Stomach smooth muscle (tissue), 2 donors: ENCODE measurements around the gene ZNF229.
"Not testable (repeated sequence)": the region's sequence is repeated elsewhere in the genome, so short reads cannot be mapped to it uniquely, and the experiment has no call there.

ENCODE experiments used
- H3K27ac ChIP-seq: one replicate; pipeline ENCODE4 v1.7.0; 2013; ENCODE audit warnings: mild to moderate bottlenecking, low read length, inconsistent platforms
- H3K27me3 ChIP-seq, 2 donors: one replicate each; pipeline ENCODE4 v1.7.0; 2013; ENCODE audit warnings: low read length in 2 of 2; ENCODE audit not compliant: insufficient read depth in 2 of 2, control insufficient read depth in 1 of 2
- H3K36me3 ChIP-seq, 2 donors: one replicate each; pipeline ENCODE4 v1.7.0; 2013; ENCODE audit warnings: low read length in 2 of 2; ENCODE audit not compliant: control insufficient read depth in 2 of 2, insufficient read depth in 2 of 2
- H3K4me1 ChIP-seq: one replicate; pipeline ENCODE4 v1.7.0; 2013; ENCODE audit warnings: low read length; ENCODE audit not compliant: control insufficient read depth, insufficient read depth
- H3K4me3 ChIP-seq, 2 donors: one replicate each; pipeline ENCODE4 v1.7.0; 2013; ENCODE audit warnings: low read length in 2 of 2
- H3K9ac ChIP-seq, 2 donors: one replicate each; pipeline ENCODE4 v1.7.0; 2013; ENCODE audit warnings: low read length in 2 of 2, mild to moderate bottlenecking in 1 of 2
- H3K9me3 ChIP-seq, 2 donors: one replicate each; pipeline ENCODE4 v1.7.0; 2013; ENCODE audit warnings: low read length in 2 of 2; ENCODE audit not compliant: control insufficient read depth in 2 of 2
- donor health status: healthy.
- donor health status: Pancreatic carcinoma.

Gene ZNF229

GRCh38 chr19:44447916-44448674 lies at the start of gene ZNF229:
Gene ZNF229 (minus strand): TSS chr19:44448472. CDS start chr19:44442847, 5,625 bp downstream.
- Histone ChIP-seq H3K4me3 (peak within 1 kb of the TSS; percentile 92 to 95), H3K36me3 (peaks cover 18 to 25% of the 10 kb centered on the region in 2 donors), H3K4me1 (peaks cover 8% of the 10 kb centered on the region), H3K9me3 (peaks cover 23 to 27% of the 10 kb centered on the region in 2 donors), H3K9ac (peak within 1 kb of the TSS; percentile 62 to 70), H3K27ac (no peak within 1 kb of the TSS), H3K27me3 (no peaks in the 10 kb centered on the region)

GRCh38 chr19:44496711-44497110 lies 48.4 kb upstream of the ZNF229 start:
- Histone ChIP-seq H3K36me3 (peaks cover 42 to 44% of the 10 kb centered on the region in 2 donors), H3K27ac (no peak overlapping the region), H3K9ac (no peak overlapping the region), H3K4me3 (no peak overlapping the region), H3K4me1 (peaks cover 13% of the 10 kb centered on the region), H3K27me3 (no peaks in the 10 kb centered on the region), H3K9me3 (peaks cover 26 to 42% of the 10 kb centered on the region in 2 donors)

- Histone ChIP-seq H3K4me3 (peak overlapping the region in 1 of 2 donors; percentile 45), H3K36me3 (peaks cover 47 to 57% of the 10 kb centered on the region in 2 donors), H3K4me1 (no peaks in the 10 kb centered on the region), H3K9ac (no peak overlapping the region), H3K9me3 (peaks cover 90 to 92% of the 10 kb centered on the region in 2 donors), H3K27ac (no peak overlapping the region), H3K27me3 (no peaks in the 10 kb centered on the region)
Observed at GRCh38 chr19:44476559-44477408, 28.5 kb upstream of the ZNF229 start.

- not testable (repeated sequence) for H3K4me1 ChIP-seq, H3K9ac ChIP-seq, H3K4me3 ChIP-seq, H3K36me3 ChIP-seq, H3K27me3 ChIP-seq, H3K27ac ChIP-seq
- peaks cover 43 to 53% of the 10 kb centered on the region in 2 donors for H3K9me3 ChIP-seq
Observed at GRCh38 chr19:44468730-44469129, 20.5 kb upstream of the ZNF229 start.

- peaks cover 19% of the 10 kb centered on the region in 2 donors for H3K9me3 ChIP-seq
- not testable (repeated sequence) for H3K36me3 ChIP-seq, H3K9ac ChIP-seq, H3K27me3 ChIP-seq, H3K27ac ChIP-seq, H3K4me3 ChIP-seq, H3K4me1 ChIP-seq
Observed at GRCh38 chr19:44462600-44463286, 14.5 kb upstream of the ZNF229 start.

- not testable (repeated sequence) for H3K27ac ChIP-seq, H3K36me3 ChIP-seq, H3K4me1 ChIP-seq, H3K4me3 ChIP-seq, H3K9ac ChIP-seq, H3K27me3 ChIP-seq
- H3K9me3 ChIP-seq = peaks cover 3 to 36% of the 10 kb centered on the region in 2 donors
Observed at GRCh38 chr19:44456016-44456415, 7.7 kb upstream of the ZNF229 start.

- Histone ChIP-seq H3K9ac (no peak overlapping the region), H3K27ac (no peak overlapping the region), H3K4me1 (no peaks in the 10 kb centered on the region), H3K27me3 (no peaks in the 10 kb centered on the region), H3K9me3 (peaks cover 5 to 36% of the 10 kb centered on the region in 2 donors), H3K4me3 (no peak overlapping the region), H3K36me3 (no peaks in the 10 kb centered on the region)
Observed at GRCh38 chr19:44455100-44455499, 6.8 kb upstream of the ZNF229 start.

- Histone ChIP-seq H3K36me3 (no peaks in the 10 kb centered on the region), H3K9me3 (peaks cover 5 to 26% of the 10 kb centered on the region in 2 donors), H3K4me1 (peaks cover 8% of the 10 kb centered on the region), H3K4me3 (no peak overlapping the region), H3K27ac (no peak overlapping the region), H3K9ac (no peak overlapping the region), H3K27me3 (no peaks in the 10 kb centered on the region)
Observed at GRCh38 chr19:44452367-44452766, 4.1 kb upstream of the ZNF229 start.

- peaks cover 5 to 22% of the 10 kb centered on the region in 2 donors for H3K9me3 ChIP-seq
- no peak overlapping the region for H3K9ac ChIP-seq
- no peaks in the 10 kb centered on the region for H3K27me3 ChIP-seq
- H3K4me3 ChIP-seq = no peak overlapping the region
- peaks cover 0 to 4% of the 10 kb centered on the region in 2 donors for H3K36me3 ChIP-seq
- no peak overlapping the region for H3K27ac ChIP-seq
- H3K4me1 ChIP-seq = peaks cover 8% of the 10 kb centered on the region
Observed at GRCh38 chr19:44451687-44452086, 3.4 kb upstream of the ZNF229 start.

GRCh38 chr19:44438441-44438840 lies 9.8 kb downstream of the ZNF229 start:
- Histone ChIP-seq H3K27ac (no peak overlapping the region), H3K4me3 (no peak overlapping the region), H3K4me1 (no peaks in the 10 kb centered on the region), H3K9me3 (peaks cover 44 to 53% of the 10 kb centered on the region in 2 donors), H3K36me3 (peaks cover 43 to 50% of the 10 kb centered on the region in 2 donors), H3K27me3 (no peaks in the 10 kb centered on the region), H3K9ac (no peak overlapping the region)
